Thymus (tissue), 11 donors: ENCODE measurements around the gene THSD4. TPM values are rescaled to one million over a fixed set of nuclear protein-coding genes. Genes with fewer than 3 reads are reported as not detected.

Experiments used
- DNase-seq, 9 donors: peaks; one replicate each; pipeline ENCODE4 v3.0.0-alpha.2; 2013; ENCODE audit warnings: low spot score in 9 of 9, low read depth in 6 of 9, missing footprints in 1 of 9
- H3K27ac ChIP-seq, 2 donors: one replicate each; pipeline ENCODE4 v1.5.1; 2013; ENCODE audit warnings: control low read depth in 1 of 2, low read depth in 1 of 2, low read length in 1 of 2, mild to moderate bottlenecking in 1 of 2, moderate library complexity in 1 of 2
- H3K27me3 ChIP-seq, 2 donors: one replicate each; pipeline ENCODE4 v1.5.1; 2013; ENCODE audit warnings: low read length in 1 of 2; ENCODE audit not compliant: control insufficient read depth in 2 of 2, insufficient read depth in 1 of 2
- H3K36me3 ChIP-seq, 2 donors: one replicate each; pipeline ENCODE4 v1.5.1; 2013; ENCODE audit warnings: low read length in 1 of 2, mild to moderate bottlenecking in 1 of 2, moderate library complexity in 1 of 2; ENCODE audit not compliant: control insufficient read depth in 2 of 2, insufficient read depth in 2 of 2
- H3K4me1 ChIP-seq, 2 donors: one replicate each; pipeline ENCODE4 v1.5.1; 2013; ENCODE audit warnings: low read length in 2 of 2; ENCODE audit not compliant: control insufficient read depth in 2 of 2, insufficient read depth in 2 of 2
- H3K4me3 ChIP-seq, 2 donors: one replicate each; pipeline ENCODE4 v1.5.1; 2013; ENCODE audit warnings: low read length in 2 of 2, control low read depth in 1 of 2, mild to moderate bottlenecking in 1 of 2
- H3K9me3 ChIP-seq, 2 donors: one replicate each; pipeline ENCODE4 v1.5.1; 2013; ENCODE audit warnings: low read length in 1 of 2, mild to moderate bottlenecking in 1 of 2; ENCODE audit not compliant: control insufficient read depth in 2 of 2, insufficient read depth in 1 of 2
- WGBS: extraction: QIAGEN DNeasy Blood & Tissue Kit; methylation state at CpG from one replicate; pipeline ENCODE4 v1.1.7; 2013; 5-methylcytosine and 5-hydroxymethylcytosine counted together
- polyA plus RNA-seq: library from polyadenylated mRNA; stranded (reverse); fragments of 200-250 nt; gene quantifications from one replicate; pipeline ENCODE4 v1.2.3, GENCODE V29; 2013
- total RNA-seq: library from RNA; stranded (reverse); fragments of 120-200 nt; gene quantifications from one replicate; pipeline ENCODE4 v1.2.4, GENCODE V29; 2013
- donor health status: healthy.

THSD4 gene
- total and polyA plus RNA-seq, 2 donors = 1.7 to 2.2 TPM

DNA sequence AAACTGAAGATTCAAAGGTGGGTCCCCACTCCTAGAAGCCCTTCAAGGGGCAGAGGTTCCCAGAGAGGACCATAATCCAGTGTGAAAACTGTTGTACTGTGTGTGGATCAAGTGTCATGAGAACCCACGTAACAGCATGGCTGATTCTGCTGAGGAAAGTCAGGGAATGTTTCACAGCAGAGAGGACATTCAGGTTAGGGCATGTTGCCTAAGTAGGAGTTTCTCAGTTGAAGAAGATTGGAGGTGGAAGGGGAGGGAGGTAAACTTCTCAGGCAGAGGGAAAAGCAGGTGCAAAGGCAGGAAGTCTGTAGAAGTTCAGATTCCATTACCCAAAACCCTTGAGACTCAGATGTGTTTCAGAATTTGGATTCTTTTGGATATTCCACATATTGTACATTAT, 448.9 kb downstream of the THSD4 start:
- Histone ChIP-seq H3K36me3 (no peaks in the 10 kb centered on the region), H3K4me1 (no peaks in the 10 kb centered on the region), H3K4me3 (no peak overlapping the region), H3K27ac (no peak overlapping the region), H3K9me3 (no peaks in the 10 kb centered on the region), H3K27me3 (no peaks in the 10 kb centered on the region)
- DNase-seq = no peak
- 0% methylated on average over 1 of the region's 1 CpG for whole genome bisulfite sequencing

DNA sequence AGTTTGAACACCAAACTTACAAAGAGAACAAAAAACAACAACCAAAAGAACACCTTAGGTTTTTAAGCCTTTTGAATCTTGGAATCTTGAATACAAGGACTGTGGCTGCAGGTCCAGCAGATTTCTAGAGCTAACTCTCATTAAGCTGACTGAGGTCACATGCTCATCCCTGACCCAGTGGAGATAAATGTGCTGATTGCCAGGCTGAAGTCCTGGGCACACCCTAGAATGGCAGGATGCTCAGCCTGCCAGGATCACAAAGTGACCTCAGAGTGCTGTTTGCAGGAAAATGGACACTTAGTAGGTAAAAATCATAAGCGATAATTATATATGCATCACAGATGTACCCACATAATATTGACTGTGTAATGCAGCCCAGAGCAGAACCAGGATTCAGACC, 449.7 kb downstream of the THSD4 start:
- no peaks in the 10 kb centered on the region for H3K4me1 ChIP-seq
- WGBS = 98% methylated on average over 1 of the region's 1 CpG
- DNase-seq = no peak
- no peak overlapping the region for H3K27ac ChIP-seq
- H3K4me3 ChIP-seq = no peak overlapping the region
- H3K9me3 ChIP-seq = no peaks in the 10 kb centered on the region
- no peaks in the 10 kb centered on the region for H3K36me3 ChIP-seq
- no peaks in the 10 kb centered on the region for H3K27me3 ChIP-seq

- no peaks in the 10 kb centered on the region for H3K4me1 ChIP-seq
- no peaks in the 10 kb centered on the region for H3K36me3 ChIP-seq
- DNase-seq = no peak
- H3K27ac ChIP-seq = no peak overlapping the region
- 54% methylated on average over 3 of the region's 3 CpGs for WGBS
- no peaks in the 10 kb centered on the region for H3K9me3 ChIP-seq
- H3K4me3 ChIP-seq = no peak overlapping the region
- H3K27me3 ChIP-seq = no peaks in the 10 kb centered on the region
These were observed 450.4 kb downstream of the THSD4 start for GRCh38 chr15:71565631-71566160.

GRCh38 chr15:71566226-71566625, 451.0 kb downstream of the THSD4 start:
- H3K27ac ChIP-seq = no peak overlapping the region
- WGBS = 99% methylated on average over 3 of the region's 3 CpGs

DNA sequence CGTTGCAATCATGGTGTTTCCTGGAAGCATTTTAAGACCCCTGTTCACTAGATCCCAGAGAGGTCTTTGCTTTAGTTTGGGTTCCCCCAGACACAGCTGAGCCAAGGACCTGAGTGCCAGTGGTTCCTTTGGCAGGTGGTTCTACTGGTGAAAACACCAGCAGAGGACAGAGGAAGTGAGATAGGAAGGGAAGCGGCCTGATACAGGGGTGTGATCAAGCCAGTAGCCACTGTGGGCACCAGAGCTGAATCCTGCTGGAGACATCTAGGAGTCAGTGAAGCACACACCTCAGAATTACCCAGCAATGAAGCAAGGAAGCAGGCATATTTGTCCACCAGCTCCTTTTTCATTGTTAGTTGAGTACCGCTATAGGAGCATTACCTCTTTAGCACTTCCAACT, 451.9 kb downstream of the THSD4 start:
- DNase-seq = no peak
- WGBS = 90% methylated on average over 3 of the region's 3 CpGs
- Histone ChIP-seq H3K27me3 (no peaks in the 10 kb centered on the region), H3K4me3 (no peak overlapping the region), H3K36me3 (no peaks in the 10 kb centered on the region), H3K27ac (no peak overlapping the region), H3K4me1 (no peaks in the 10 kb centered on the region), H3K9me3 (no peaks in the 10 kb centered on the region)

More at GRCh38 chr15:71566226-71566625, 451.0 kb downstream of the THSD4 start:
- no peak for DNase-seq
- no peaks in the 10 kb centered on the region for H3K4me1 ChIP-seq
- H3K4me3 ChIP-seq = no peak overlapping the region
- no peaks in the 10 kb centered on the region for H3K36me3 ChIP-seq
- H3K27me3 ChIP-seq = no peaks in the 10 kb centered on the region
- no peaks in the 10 kb centered on the region for H3K9me3 ChIP-seq

DNA sequence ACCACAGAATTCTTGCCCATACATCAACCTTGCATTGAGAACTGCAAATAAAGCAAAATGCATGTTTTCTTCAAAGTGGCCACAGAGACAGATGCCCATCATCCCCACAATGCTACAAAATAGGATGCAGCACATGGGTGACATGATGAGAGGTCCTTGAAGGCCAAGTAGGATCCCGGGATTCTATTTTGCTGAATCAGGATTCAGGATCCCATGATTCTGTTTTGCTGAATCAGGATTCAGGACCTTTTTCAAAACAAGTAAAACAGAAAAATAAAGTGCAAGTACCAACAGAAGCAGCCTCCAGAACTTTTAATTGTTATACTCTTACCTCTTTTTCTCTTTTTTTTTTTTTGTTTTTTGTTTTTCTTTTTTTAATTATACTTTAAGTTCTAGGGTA, 453.0 kb downstream of the THSD4 start:
- Histone ChIP-seq H3K4me3 (no peak overlapping the region), H3K9me3 (no peaks in the 10 kb centered on the region), H3K27me3 (no peaks in the 10 kb centered on the region), H3K36me3 (no peaks in the 10 kb centered on the region), H3K27ac (no peak overlapping the region), H3K4me1 (no peaks in the 10 kb centered on the region)
- 96% methylated on average over 1 of the region's 1 CpG for WGBS
- DNase-seq = no peak

GRCh38 chr15:71570736-71571135, 455.5 kb downstream of the THSD4 start:
- Histone ChIP-seq H3K4me3 (no peak overlapping the region), H3K27ac (no peak overlapping the region), H3K9me3 (no peaks in the 10 kb centered on the region), H3K27me3 (no peaks in the 10 kb centered on the region), H3K36me3 (no peaks in the 10 kb centered on the region), H3K4me1 (no peaks in the 10 kb centered on the region)
- 95% methylated on average over 7 of the region's 7 CpGs for WGBS
- DNase-seq = no peak

DNA sequence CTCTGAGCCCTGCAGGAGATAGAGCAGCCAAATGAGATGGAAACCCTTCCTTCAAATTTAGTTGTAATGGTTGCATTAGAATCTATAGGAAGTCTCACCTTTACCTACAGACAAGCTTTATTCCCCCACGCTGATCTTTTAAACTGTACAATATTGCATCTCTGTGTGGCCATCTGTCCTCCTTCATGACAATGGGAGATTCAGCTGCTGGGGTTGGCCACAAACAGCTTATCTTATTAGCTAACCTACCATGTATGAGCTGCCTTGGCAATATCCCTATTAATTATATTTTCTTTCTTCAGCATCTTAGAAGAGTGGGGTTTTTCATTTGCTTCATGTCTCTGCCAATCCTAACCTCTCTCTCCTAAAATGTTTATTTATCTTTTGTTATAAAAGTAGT, 456.4 kb downstream of the THSD4 start:
- Histone ChIP-seq H3K27ac (no peak overlapping the region), H3K4me1 (no peaks in the 10 kb centered on the region)

DNA sequence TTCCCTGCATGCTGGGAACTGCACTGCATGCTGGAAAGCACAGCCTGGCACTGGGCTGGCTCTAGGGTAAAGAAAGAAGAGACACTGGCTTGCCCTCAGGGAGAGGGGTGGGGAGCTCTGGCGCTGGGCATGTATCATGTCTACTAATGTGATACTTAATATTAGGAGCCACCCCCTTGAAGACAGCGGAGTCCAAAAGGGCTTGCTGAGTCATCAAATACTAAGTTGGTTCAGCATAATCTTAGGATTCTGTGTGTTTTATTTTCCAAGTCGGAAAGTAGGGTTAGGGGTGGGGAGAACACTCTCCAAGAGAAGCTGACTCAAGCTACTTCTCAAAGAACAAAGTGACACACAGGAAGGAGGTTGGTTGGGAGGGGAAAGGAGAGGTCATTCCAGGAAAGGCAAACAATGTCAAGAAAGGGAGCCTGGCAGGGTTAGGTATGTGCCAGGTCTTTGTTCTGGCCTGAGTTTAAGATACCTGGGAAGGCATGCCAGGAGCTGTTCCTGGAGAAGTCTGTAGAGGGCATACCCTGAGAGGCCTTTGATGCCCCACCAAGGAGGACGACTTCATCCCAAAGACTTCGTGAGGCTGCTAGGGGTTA, 457.3 kb downstream of the THSD4 start:
- 85% methylated on average over 5 of the region's 5 CpGs for WGBS
- no peak for DNase-seq
- H3K27ac ChIP-seq = no peak overlapping the region
- no peaks in the 10 kb centered on the region for H3K27me3 ChIP-seq
- H3K4me1 ChIP-seq = no peaks in the 10 kb centered on the region
- H3K4me3 ChIP-seq = no peak overlapping the region
- H3K36me3 ChIP-seq = no peaks in the 10 kb centered on the region
- H3K9me3 ChIP-seq = no peaks in the 10 kb centered on the region

More for the DNA sequence above, 456.4 kb downstream of the THSD4 start:
- Histone ChIP-seq H3K4me3 (no peak overlapping the region), H3K36me3 (no peaks in the 10 kb centered on the region), H3K9me3 (no peaks in the 10 kb centered on the region), H3K27me3 (no peaks in the 10 kb centered on the region)
- no peak for DNase-seq
- 93% methylated on average over 1 of the region's 1 CpG for WGBS
